GM12872 (cell line): Measurements from ENCODE around the gene PREX1.

Source experiments
- TF ChIP-seq, protein P1 (sequence below): IDR thresholded peaks from 3 replicates; pipeline ENCODE4 v1.5.1; 2011; ENCODE audit warnings: low read depth, mild to moderate bottlenecking, low read length, moderate library complexity; ENCODE audit not compliant: insufficient read depth

PREX1 gene

DNA sequence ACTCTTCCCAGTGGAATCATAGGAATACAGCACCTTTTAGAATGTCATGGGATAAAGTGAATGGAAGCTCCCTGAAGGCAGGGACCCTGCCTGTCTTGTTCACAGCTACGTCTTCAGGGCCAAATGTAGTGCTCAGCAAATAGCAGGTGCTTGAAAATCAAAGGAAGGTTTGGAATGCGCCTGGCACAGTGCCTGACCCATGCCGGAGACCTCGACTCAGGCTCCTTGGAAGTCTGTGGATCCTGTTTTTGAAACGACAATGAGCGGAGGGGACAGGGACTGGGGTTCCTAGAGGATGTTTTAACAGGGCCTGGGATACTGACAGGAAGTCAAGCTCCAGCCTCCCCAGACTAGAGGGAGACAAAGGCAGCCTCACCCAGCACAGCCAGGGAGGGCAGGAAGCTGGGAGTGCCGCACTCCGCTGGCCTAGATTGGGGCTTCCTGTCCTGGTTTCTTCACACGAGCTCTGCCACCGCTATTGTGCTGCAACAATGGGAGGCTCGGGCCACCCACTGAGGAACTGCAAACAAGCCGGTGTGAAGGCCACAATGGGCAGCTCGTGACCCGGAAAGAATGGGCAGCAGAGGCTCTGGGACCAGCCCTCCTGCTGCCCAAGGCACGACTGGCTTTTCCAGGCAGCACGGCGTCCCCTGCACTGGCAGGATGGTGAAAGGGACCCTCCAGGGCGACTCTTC, 76.7 kb downstream of the PREX1 start:
- TF ChIP-seq, protein P1, sequence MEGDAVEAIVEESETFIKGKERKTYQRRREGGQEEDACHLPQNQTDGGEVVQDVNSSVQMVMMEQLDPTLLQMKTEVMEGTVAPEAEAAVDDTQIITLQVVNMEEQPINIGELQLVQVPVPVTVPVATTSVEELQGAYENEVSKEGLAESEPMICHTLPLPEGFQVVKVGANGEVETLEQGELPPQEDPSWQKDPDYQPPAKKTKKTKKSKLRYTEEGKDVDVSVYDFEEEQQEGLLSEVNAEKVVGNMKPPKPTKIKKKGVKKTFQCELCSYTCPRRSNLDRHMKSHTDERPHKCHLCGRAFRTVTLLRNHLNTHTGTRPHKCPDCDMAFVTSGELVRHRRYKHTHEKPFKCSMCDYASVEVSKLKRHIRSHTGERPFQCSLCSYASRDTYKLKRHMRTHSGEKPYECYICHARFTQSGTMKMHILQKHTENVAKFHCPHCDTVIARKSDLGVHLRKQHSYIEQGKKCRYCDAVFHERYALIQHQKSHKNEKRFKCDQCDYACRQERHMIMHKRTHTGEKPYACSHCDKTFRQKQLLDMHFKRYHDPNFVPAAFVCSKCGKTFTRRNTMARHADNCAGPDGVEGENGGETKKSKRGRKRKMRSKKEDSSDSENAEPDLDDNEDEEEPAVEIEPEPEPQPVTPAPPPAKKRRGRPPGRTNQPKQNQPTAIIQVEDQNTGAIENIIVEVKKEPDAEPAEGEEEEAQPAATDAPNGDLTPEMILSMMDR = no peak

DNA sequence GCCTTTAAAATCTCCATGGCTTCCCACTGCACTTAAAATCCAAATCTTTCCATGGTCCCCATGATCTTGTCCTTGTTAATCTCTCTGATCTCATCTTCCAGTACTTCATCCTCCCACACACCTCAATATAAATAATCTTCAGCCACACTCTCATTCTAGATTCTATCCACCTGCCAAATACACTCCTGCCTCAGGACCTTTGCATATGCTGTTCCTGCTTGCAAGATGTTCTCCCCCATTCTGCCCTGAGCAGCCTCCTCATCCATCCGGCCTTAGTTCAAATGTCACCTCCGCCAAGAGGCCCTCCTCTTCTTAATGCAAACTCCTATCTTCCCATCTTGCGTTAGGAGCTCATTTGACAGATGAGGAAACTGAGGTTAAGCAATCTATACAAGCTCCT, 77.4 kb downstream of the PREX1 start:
- TF ChIP-seq, protein P1 = no peak

DNA sequence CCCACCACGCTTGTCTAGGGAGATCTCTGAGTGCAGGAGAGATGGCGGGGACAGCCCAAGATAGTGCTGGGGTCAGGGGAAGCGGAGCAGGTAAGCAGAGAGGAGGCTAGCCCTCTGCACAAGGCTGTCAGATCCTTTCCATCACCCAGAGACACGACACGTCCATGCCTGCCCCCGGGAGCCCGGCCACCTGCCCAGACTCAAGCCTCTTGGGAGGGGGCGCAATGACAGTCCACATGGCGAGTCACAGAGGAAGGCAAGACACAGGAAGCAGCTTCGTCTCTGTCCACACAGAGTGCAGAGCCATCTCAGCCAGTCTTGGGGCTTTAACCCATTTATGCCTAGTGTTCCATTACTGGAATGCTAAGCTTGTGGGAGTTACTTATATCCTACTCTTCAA, 78.4 kb downstream of the PREX1 start:
- TF ChIP-seq, protein P1 = no peak

DNA sequence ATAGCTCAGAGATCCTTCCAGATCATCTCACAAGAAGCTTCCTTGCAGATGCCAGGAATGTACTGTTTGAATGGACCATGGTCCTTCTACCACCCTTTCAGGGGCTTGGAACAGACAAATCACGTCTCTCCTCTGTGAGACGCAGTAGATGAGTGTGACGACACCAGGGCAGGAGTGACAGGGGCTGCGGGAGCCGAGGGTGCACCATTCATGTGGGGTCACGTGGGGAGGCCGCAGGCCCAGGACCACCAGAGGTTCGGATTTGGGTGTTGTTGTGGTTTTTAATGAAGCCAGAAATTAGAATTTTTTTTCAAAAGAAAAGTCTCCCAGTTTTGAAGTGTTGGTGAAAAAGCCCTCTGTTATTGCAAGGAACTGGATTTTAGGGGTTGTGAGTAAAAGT, 79.2 kb downstream of the PREX1 start:
- TF ChIP-seq, protein P1 = no peak

DNA sequence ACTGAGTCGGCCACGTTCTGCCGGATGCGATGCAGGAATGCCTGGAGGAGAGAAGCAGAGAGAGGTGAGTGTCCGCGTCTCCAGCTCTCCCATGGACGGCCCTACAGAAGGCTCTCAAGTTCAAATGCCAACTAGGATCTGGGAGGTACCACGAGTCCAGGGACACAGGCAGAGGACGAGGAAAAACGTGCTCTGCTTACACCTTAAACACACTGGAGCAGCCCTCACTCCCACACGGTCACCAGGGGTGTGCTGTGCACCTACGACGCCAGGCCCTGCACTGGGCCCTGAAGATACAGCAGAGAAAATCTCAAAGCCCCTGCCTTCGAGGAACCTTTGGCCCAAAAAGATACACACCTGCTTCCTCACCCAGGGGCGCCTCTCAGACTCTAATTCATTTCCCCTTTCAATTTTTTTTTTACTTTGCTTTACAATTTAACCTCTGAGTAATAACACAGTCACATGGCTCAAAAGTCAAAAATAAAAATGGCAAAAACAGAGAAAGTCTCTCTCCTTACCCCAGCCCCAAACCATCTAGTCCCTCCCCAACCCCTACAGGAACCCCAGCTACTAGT, 79.9 kb downstream of the PREX1 start:
- TF ChIP-seq, protein P1 = no peak

DNA sequence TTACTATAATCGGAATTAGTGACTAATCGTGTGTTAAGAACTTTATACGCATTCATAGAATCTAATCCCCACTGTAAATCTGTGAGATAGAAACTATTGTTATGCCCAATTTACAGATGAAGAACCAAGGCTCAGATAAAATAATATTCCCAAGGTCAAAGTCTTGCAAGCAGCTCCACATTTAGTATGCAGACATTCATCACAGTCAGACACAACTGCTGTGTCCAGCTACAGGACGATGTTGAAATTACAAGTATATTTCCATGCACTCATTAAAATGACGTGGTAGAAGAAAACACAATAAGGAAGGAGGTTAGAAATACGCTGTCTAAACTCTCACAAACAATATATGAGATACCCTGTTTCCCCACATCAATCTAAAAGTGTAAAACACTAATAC, 82.5 kb downstream of the PREX1 start:
- TF ChIP-seq, protein P1 = no peak

DNA sequence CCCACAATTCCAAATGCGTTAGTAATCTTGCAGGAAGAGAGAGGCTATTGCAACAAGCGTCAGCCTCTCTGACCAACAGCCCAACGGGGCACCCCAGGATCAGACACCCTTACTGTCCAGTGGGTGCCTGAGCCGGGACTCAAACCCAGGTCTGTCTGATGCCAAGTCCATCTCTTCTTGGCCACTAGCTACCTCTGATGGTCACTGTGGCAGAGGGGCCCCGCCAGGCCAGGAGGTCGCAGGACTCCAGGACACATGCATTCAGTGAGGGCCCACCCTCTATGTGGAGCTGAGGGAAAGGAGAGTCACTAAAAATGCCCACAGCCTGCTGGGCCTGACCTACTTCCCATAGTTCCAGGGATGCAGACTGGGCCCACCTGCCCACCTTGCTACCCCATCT, 83.3 kb downstream of the PREX1 start:
- TF ChIP-seq, protein P1 = no peak
